ENCODE data around the gene ZNF823. TPM values are rescaled to one million over a fixed set of nuclear protein-coding genes. Genes with fewer than 3 reads are reported as not detected.

The ZNF823 gene
- total RNA-seq, 5 donors from 2014 or later (not counting 1 experiment from before 2014, with no cell fraction given): 2.3 to 6.4 (median 4.8) TPM

- peaks cover 6 to 16% of the 10 kb centered on the region in 2 donors for H3K27me3 Mint-ChIP-seq
- H3K9me3 Mint-ChIP-seq: peaks cover 0 to 9% (median 3%) of the 10 kb centered on the region in 3 donors
- ChIA-PET POLR2A (no interaction called here), CTCF (no interaction called here)
- no peaks in the 10 kb centered on the region for H3K9me3 ChIP-seq
- H3K36me3 ChIP-seq (ENCODE audit: control insufficient read depth in 2 of 2, extremely low read depth in 1 of 2, insufficient read depth in 1 of 2, low read length in 1 of 2): no peaks in the 10 kb centered on the region
- WGBS (ENCODE audit: insufficient coverage): no CpG with 5 or more reads among the region's 3 CpGs
- no peak overlapping the region for H3K27ac Mint-ChIP-seq
- H3K27me3 ChIP-seq (replicated peaks in 1 of 2; ENCODE audit: control insufficient read depth in 2 of 2, extremely low read depth in 1 of 2, insufficient read depth in 2 of 2, low read length in 1 of 2): no peaks in the 10 kb centered on the region
- no peak for DNase-seq
- ATAC-seq (replicated peaks in 1 of 4): no peak
- H3K4me3 Mint-ChIP-seq: no peak overlapping the region
- H3K27ac ChIP-seq (ENCODE audit: low read length): no peak overlapping the region
- no peaks in the 10 kb centered on the region for H3K36me3 Mint-ChIP-seq
- peaks cover 2 to 15% of the 10 kb centered on the region in 2 experiments for H3K4me1 ChIP-seq (ENCODE audit: control insufficient read depth in 1 of 2, extremely low read depth in 1 of 2, insufficient read depth in 2 of 2, low read length in 2 of 2)
- H3K4me3 ChIP-seq (ENCODE audit: control insufficient read depth in 1 of 2, extremely low read depth in 1 of 2, low read length in 1 of 2): no peak overlapping the region
- H3K4me1 Mint-ChIP-seq: peaks cover 11 to 15% (median 12%) of the 10 kb centered on the region in 3 donors
Observed at GRCh38 chr19:11763117-11763516, 24.4 kb upstream of the ZNF823 start.

GRCh38 chr19:11759805-11760204, 21.1 kb upstream of the ZNF823 start:
- no peak overlapping the region for H3K27ac ChIP-seq (ENCODE audit: low read length)
- H3K27ac Mint-ChIP-seq: no peak overlapping the region
- peaks cover 9% of the 10 kb centered on the region for H3K36me3 Mint-ChIP-seq
- no peaks in the 10 kb centered on the region for H3K36me3 ChIP-seq (ENCODE audit: control insufficient read depth in 2 of 2, extremely low read depth in 1 of 2, insufficient read depth in 1 of 2, low read length in 1 of 2)
- no peak for ATAC-seq (replicated peaks in 1 of 4)
- peaks cover 9 to 16% of the 10 kb centered on the region in 2 donors for H3K27me3 Mint-ChIP-seq
- no peaks in the 10 kb centered on the region for H3K27me3 ChIP-seq (replicated peaks in 1 of 2; ENCODE audit: control insufficient read depth in 2 of 2, extremely low read depth in 1 of 2, insufficient read depth in 2 of 2, low read length in 1 of 2)
- no peak overlapping the region for H3K4me3 Mint-ChIP-seq
- no peaks in the 10 kb centered on the region for H3K9me3 ChIP-seq
- peaks cover 14 to 30% (median 18%) of the 10 kb centered on the region in 3 donors for H3K9me3 Mint-ChIP-seq
- POLR2A ChIA-PET: no interaction called here
- H3K4me1 Mint-ChIP-seq: no peaks in the 10 kb centered on the region
- H3K4me3 ChIP-seq (ENCODE audit: control insufficient read depth in 1 of 2, extremely low read depth in 1 of 2, low read length in 1 of 2): no peak overlapping the region
- WGBS (ENCODE audit: insufficient coverage): 81% methylated on average over 3 of the region's 7 CpGs
- DNase-seq: no peak
- CTCF ChIA-PET: no interaction called here
- no peaks in the 10 kb centered on the region for H3K4me1 ChIP-seq (ENCODE audit: control insufficient read depth in 1 of 2, extremely low read depth in 1 of 2, insufficient read depth in 2 of 2, low read length in 2 of 2)

DNA sequence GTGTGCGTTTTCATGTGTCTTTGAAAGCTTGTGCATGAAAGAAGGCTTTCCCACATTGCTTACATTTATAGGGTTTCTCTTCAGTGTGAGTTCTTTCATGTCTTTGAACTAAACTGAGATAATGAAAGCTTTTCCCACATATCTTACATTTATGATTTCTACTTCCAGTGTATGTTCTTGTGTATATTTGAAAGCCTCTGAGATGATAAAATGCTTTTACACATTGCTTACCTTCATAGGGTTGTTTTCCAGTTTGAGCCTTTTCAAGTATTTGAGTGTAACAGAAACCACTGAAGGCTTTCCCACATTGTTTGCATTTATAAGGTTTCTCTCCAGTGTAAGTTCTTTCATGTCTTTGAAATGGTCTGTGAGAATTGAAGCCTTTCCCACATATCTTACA, 18.2 kb upstream of the ZNF823 start:
- H3K27ac ChIP-seq (ENCODE audit: low read length): no peak overlapping the region
- Mint-ChIP-seq H3K9me3 (peaks cover 19 to 32% (median 24%) of the 10 kb centered on the region in 3 donors), H3K4me1 (no peaks in the 10 kb centered on the region), H3K36me3 (peaks cover 18% of the 10 kb centered on the region), H3K27ac (no peak overlapping the region), H3K27me3 (peaks cover 19 to 29% of the 10 kb centered on the region in 2 donors), H3K4me3 (no peak overlapping the region)
- no peaks in the 10 kb centered on the region for H3K36me3 ChIP-seq (ENCODE audit: control insufficient read depth in 2 of 2, extremely low read depth in 1 of 2, insufficient read depth in 1 of 2, low read length in 1 of 2)
- ChIA-PET CTCF (no interaction called here), POLR2A (no interaction called here)
- H3K9me3 ChIP-seq: no peaks in the 10 kb centered on the region
- no peaks in the 10 kb centered on the region for H3K27me3 ChIP-seq (replicated peaks in 1 of 2; ENCODE audit: control insufficient read depth in 2 of 2, extremely low read depth in 1 of 2, insufficient read depth in 2 of 2, low read length in 1 of 2)
- H3K4me3 ChIP-seq (ENCODE audit: control insufficient read depth in 1 of 2, extremely low read depth in 1 of 2, low read length in 1 of 2): no peak overlapping the region
- ATAC-seq (replicated peaks in 1 of 4) (no peak), DNase-seq (no peak)
- no CpG with 5 or more reads among the region's 1 CpG for WGBS (ENCODE audit: insufficient coverage)
- H3K4me1 ChIP-seq (ENCODE audit: control insufficient read depth in 1 of 2, extremely low read depth in 1 of 2, insufficient read depth in 2 of 2, low read length in 2 of 2): no peaks in the 10 kb centered on the region

- ChIA-PET POLR2A (no interaction called here), CTCF (no interaction called here)
- no peak overlapping the region for H3K4me3 ChIP-seq (ENCODE audit: control insufficient read depth in 1 of 2, extremely low read depth in 1 of 2, low read length in 1 of 2)
- H3K36me3 ChIP-seq (ENCODE audit: control insufficient read depth in 2 of 2, extremely low read depth in 1 of 2, insufficient read depth in 1 of 2, low read length in 1 of 2): no peaks in the 10 kb centered on the region
- H3K4me1 ChIP-seq (ENCODE audit: control insufficient read depth in 1 of 2, extremely low read depth in 1 of 2, insufficient read depth in 2 of 2, low read length in 2 of 2): no peaks in the 10 kb centered on the region
- no peak overlapping the region for H3K27ac Mint-ChIP-seq
- H3K9me3 ChIP-seq: no peaks in the 10 kb centered on the region
- peaks cover 13 to 31% of the 10 kb centered on the region in 2 donors for H3K27me3 Mint-ChIP-seq
- H3K4me3 Mint-ChIP-seq: no peak overlapping the region
- ATAC-seq (replicated peaks in 1 of 4): no peak
- H3K36me3 Mint-ChIP-seq: peaks cover 18% of the 10 kb centered on the region
- peaks cover 19 to 50% (median 28%) of the 10 kb centered on the region in 3 donors for H3K9me3 Mint-ChIP-seq
- H3K4me1 Mint-ChIP-seq: no peaks in the 10 kb centered on the region
- DNase-seq: no peak
- no CpG with 5 or more reads among the region's 4 CpGs for WGBS (ENCODE audit: insufficient coverage)
- no peaks in the 10 kb centered on the region for H3K27me3 ChIP-seq (replicated peaks in 1 of 2; ENCODE audit: control insufficient read depth in 2 of 2, extremely low read depth in 1 of 2, insufficient read depth in 2 of 2, low read length in 1 of 2)
- H3K27ac ChIP-seq (ENCODE audit: low read length): no peak overlapping the region
Observed at GRCh38 chr19:11754663-11755062, 15.9 kb upstream of the ZNF823 start.

GRCh38 chr19:11752244-11752736, 13.5 kb upstream of the ZNF823 start:
- no peaks in the 10 kb centered on the region for H3K4me1 ChIP-seq (ENCODE audit: control insufficient read depth in 1 of 2, extremely low read depth in 1 of 2, insufficient read depth in 2 of 2, low read length in 2 of 2)
- H3K27me3 Mint-ChIP-seq: peaks cover 15 to 31% of the 10 kb centered on the region in 2 donors
- peaks cover 20% of the 10 kb centered on the region for H3K36me3 Mint-ChIP-seq
- H3K4me3 ChIP-seq (ENCODE audit: control insufficient read depth in 1 of 2, extremely low read depth in 1 of 2, low read length in 1 of 2): no peak overlapping the region
- ChIA-PET POLR2A (no interaction called here), CTCF (no interaction called here)
- no peak overlapping the region for H3K4me3 Mint-ChIP-seq
- ATAC-seq (replicated peaks in 1 of 4) (no peak), DNase-seq (no peak)
- no peaks in the 10 kb centered on the region for H3K4me1 Mint-ChIP-seq
- H3K36me3 ChIP-seq (ENCODE audit: control insufficient read depth in 2 of 2, extremely low read depth in 1 of 2, insufficient read depth in 1 of 2, low read length in 1 of 2): no peaks in the 10 kb centered on the region
- peaks cover 19 to 66% (median 41%) of the 10 kb centered on the region in 3 donors for H3K9me3 Mint-ChIP-seq
- no peak overlapping the region for H3K27ac ChIP-seq (ENCODE audit: low read length)
- H3K9me3 ChIP-seq: no peaks in the 10 kb centered on the region
- no CpG with 5 or more reads among the region's 2 CpGs for WGBS (ENCODE audit: insufficient coverage)
- peak overlapping the region in 1 of 2 donors; percentile 37 for H3K27ac Mint-ChIP-seq
- no peaks in the 10 kb centered on the region for H3K27me3 ChIP-seq (replicated peaks in 1 of 2; ENCODE audit: control insufficient read depth in 2 of 2, extremely low read depth in 1 of 2, insufficient read depth in 2 of 2, low read length in 1 of 2)

DNA sequence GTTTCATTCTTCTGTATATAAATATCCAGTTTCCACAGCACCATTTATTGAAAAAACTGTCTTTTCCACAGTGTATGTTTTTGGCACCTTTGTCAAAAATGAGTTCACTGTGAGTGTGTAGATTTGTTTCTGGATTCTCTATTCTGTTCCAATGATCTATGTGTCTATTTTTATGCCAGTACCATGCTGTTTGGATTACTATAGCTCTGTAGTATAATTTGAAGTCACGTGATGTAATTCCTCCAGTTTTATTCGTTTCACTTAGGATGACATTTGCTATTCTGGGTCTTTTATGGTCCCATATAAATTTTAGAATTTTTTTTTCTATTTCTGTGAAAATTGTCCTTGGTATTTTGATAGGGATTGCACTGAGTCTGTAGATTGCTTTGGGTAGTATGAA, 11.0 kb upstream of the ZNF823 start:
- Histone ChIP-seq H3K4me1 (ENCODE audit: control insufficient read depth in 1 of 2, extremely low read depth in 1 of 2, insufficient read depth in 2 of 2, low read length in 2 of 2) (no peaks in the 10 kb centered on the region), H3K4me3 (ENCODE audit: control insufficient read depth in 1 of 2, extremely low read depth in 1 of 2, low read length in 1 of 2) (no peak overlapping the region), H3K9me3 (no peaks in the 10 kb centered on the region), H3K36me3 (ENCODE audit: control insufficient read depth in 2 of 2, extremely low read depth in 1 of 2, insufficient read depth in 1 of 2, low read length in 1 of 2) (no peaks in the 10 kb centered on the region), H3K27ac (ENCODE audit: low read length) (no peak overlapping the region), H3K27me3 (replicated peaks in 1 of 2; ENCODE audit: control insufficient read depth in 2 of 2, extremely low read depth in 1 of 2, insufficient read depth in 2 of 2, low read length in 1 of 2) (no peaks in the 10 kb centered on the region)
- no peak for ATAC-seq (replicated peaks in 1 of 4)
- H3K27ac Mint-ChIP-seq: no peak overlapping the region
- no peak overlapping the region for H3K4me3 Mint-ChIP-seq
- CTCF ChIA-PET: no interaction called here
- H3K27me3 Mint-ChIP-seq: peaks cover 15 to 30% of the 10 kb centered on the region in 2 donors
- no CpG with 5 or more reads among the region's 2 CpGs for WGBS (ENCODE audit: insufficient coverage)
- peaks cover 9 to 57% (median 30%) of the 10 kb centered on the region in 3 donors for H3K9me3 Mint-ChIP-seq
- peaks cover 18% of the 10 kb centered on the region for H3K36me3 Mint-ChIP-seq
- POLR2A ChIA-PET: no interaction called here
- DNase-seq: no peak
- no peaks in the 10 kb centered on the region for H3K4me1 Mint-ChIP-seq

GRCh38 chr19:11747277-11747676, 8.5 kb upstream of the ZNF823 start:
- no CpG with 5 or more reads among the region's 1 CpG for WGBS (ENCODE audit: insufficient coverage)
- no peak for ATAC-seq (replicated peaks in 1 of 4)
- Mint-ChIP-seq H3K27me3 (peaks cover 7 to 11% of the 10 kb centered on the region in 2 donors), H3K27ac (no peak overlapping the region), H3K4me1 (no peaks in the 10 kb centered on the region), H3K4me3 (no peak overlapping the region), H3K9me3 (peaks cover 4 to 49% (median 25%) of the 10 kb centered on the region in 3 donors), H3K36me3 (peaks cover 11% of the 10 kb centered on the region)
- POLR2A ChIA-PET: no interaction called here
- Histone ChIP-seq H3K9me3 (no peaks in the 10 kb centered on the region), H3K27ac (ENCODE audit: low read length) (no peak overlapping the region), H3K4me3 (ENCODE audit: control insufficient read depth in 1 of 2, extremely low read depth in 1 of 2, low read length in 1 of 2) (no peak overlapping the region), H3K4me1 (ENCODE audit: control insufficient read depth in 1 of 2, extremely low read depth in 1 of 2, insufficient read depth in 2 of 2, low read length in 2 of 2) (no peaks in the 10 kb centered on the region), H3K27me3 (replicated peaks in 1 of 2; ENCODE audit: control insufficient read depth in 2 of 2, extremely low read depth in 1 of 2, insufficient read depth in 2 of 2, low read length in 1 of 2) (no peaks in the 10 kb centered on the region), H3K36me3 (ENCODE audit: control insufficient read depth in 2 of 2, extremely low read depth in 1 of 2, insufficient read depth in 1 of 2, low read length in 1 of 2) (no peaks in the 10 kb centered on the region)
- CTCF ChIA-PET: no interaction called here
- DNase-seq: no peak
